ENCODE data around the gene MALSU1. TPM values are rescaled to one million over a fixed set of nuclear protein-coding genes. Genes with fewer than 3 reads are reported as not detected.
A peak's percentile ranks its signal among the peaks of the same experiment; 100 is the strongest.

Gene MALSU1
- total RNA-seq, 6 experiments from 2014 or later: 36.7 to 55.1 (median 44.7) TPM

DNA sequence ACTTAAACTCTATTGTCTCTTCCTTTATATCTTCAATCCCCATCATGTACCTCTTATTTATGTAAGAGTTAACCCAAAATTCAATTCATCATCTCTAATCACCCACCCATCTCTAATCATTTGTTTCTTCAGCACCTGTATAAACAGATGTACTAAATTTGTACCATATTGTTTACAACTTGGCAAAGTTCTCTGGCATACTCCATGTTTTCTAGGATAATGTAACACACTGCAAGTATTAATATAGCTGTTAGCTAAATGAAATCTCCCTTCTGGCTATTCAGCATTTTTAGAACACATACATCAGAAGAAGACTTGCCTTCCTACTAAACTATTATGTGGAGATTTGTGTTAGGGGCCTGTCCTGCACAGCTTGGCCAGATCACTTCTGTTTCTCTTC, 33.1 kb downstream of the MALSU1 start:
- H3K4me3 ChIP-seq: no peak overlapping the region
- no peaks in the 10 kb centered on the region for H3K9me3 ChIP-seq
- DNase-seq (no peak), ATAC-seq (no peak)
- TF ChIP-seq POLR2A (IDR thresholded peaks at IDR 0.05): no peak
- TF ChIP-seq, protein P1, sequence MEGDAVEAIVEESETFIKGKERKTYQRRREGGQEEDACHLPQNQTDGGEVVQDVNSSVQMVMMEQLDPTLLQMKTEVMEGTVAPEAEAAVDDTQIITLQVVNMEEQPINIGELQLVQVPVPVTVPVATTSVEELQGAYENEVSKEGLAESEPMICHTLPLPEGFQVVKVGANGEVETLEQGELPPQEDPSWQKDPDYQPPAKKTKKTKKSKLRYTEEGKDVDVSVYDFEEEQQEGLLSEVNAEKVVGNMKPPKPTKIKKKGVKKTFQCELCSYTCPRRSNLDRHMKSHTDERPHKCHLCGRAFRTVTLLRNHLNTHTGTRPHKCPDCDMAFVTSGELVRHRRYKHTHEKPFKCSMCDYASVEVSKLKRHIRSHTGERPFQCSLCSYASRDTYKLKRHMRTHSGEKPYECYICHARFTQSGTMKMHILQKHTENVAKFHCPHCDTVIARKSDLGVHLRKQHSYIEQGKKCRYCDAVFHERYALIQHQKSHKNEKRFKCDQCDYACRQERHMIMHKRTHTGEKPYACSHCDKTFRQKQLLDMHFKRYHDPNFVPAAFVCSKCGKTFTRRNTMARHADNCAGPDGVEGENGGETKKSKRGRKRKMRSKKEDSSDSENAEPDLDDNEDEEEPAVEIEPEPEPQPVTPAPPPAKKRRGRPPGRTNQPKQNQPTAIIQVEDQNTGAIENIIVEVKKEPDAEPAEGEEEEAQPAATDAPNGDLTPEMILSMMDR (IDR thresholded peaks at IDR 0.05): no peak
- intact Hi-C loops (cut with DNase I): no loop called here
- no peaks in the 10 kb centered on the region for H3K27me3 ChIP-seq
- no peak overlapping the region for H3K27ac ChIP-seq
- H3K36me3 ChIP-seq: no peaks in the 10 kb centered on the region
- H3K4me1 ChIP-seq: peaks cover 0 to 48% (median 6%) of the 10 kb centered on the region in 4 donors

GRCh38 chr7:23332910-23333612, 33.9 kb downstream of the MALSU1 start:
- Histone ChIP-seq H3K27ac (no peak overlapping the region), H3K27me3 (no peaks in the 10 kb centered on the region), H3K4me3 (no peak overlapping the region), H3K36me3 (no peaks in the 10 kb centered on the region), H3K9me3 (no peaks in the 10 kb centered on the region), H3K4me1 (peaks cover 0 to 54% (median 6%) of the 10 kb centered on the region in 4 donors)
- peak; percentile 32 to 65 (median 42) for ATAC-seq
- intact Hi-C loops (cut with DNase I): no loop called here
- TF ChIP-seq, protein P1 (IDR thresholded peaks at IDR 0.05): no peak
- TF ChIP-seq POLR2A (IDR thresholded peaks at IDR 0.05): no peak
- WGBS (ENCODE audit: insufficient coverage, low coverage, low lambda C conversion rate, missing lambda C conversion rate): 7% methylated on average over 4 of the region's 4 CpGs
- DNase-seq: peak in 1 of 3 donors; percentile 21

DNA sequence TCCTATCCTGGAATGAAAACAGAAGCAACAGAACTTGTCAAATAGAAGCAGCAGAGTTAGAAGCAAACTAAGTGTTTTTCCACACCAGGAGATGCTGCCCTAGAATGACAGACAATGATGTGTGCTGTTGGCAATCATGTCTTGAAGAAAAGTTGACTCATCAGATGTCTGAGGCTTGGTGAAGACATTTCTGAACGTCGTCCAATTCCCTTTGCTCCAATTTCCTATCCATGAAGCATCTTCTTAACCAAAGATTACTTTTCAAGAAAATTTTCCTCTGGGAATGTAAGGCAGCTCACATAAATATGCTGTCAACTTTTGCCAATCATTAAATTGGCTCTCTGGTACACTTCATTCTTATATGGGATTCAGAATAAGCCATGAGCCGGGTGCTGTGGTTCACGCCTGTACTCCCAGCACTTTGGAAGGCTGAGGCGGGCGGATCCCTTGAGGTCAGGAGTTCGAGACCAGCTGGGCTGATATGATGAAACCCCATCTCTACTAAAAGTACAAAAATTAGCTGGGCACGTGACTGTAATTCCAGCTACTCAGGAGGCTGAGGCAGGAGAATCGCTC, 34.6 kb downstream of the MALSU1 start:
- ATAC-seq (no peak), DNase-seq (no peak)
- Histone ChIP-seq H3K4me3 (no peak overlapping the region), H3K9me3 (no peaks in the 10 kb centered on the region), H3K27ac (no peak overlapping the region), H3K4me1 (peaks cover 0 to 59% (median 9%) of the 10 kb centered on the region in 4 donors), H3K36me3 (no peaks in the 10 kb centered on the region), H3K27me3 (no peaks in the 10 kb centered on the region)
- no peak for TF ChIP-seq POLR2A (IDR thresholded peaks at IDR 0.05)
- TF ChIP-seq, protein P1 (IDR thresholded peaks at IDR 0.05): no peak
- 18% methylated on average over 9 of the region's 9 CpGs for WGBS (ENCODE audit: insufficient coverage, low coverage, low lambda C conversion rate, missing lambda C conversion rate)
- intact Hi-C loops (cut with DNase I): no loop called here

DNA sequence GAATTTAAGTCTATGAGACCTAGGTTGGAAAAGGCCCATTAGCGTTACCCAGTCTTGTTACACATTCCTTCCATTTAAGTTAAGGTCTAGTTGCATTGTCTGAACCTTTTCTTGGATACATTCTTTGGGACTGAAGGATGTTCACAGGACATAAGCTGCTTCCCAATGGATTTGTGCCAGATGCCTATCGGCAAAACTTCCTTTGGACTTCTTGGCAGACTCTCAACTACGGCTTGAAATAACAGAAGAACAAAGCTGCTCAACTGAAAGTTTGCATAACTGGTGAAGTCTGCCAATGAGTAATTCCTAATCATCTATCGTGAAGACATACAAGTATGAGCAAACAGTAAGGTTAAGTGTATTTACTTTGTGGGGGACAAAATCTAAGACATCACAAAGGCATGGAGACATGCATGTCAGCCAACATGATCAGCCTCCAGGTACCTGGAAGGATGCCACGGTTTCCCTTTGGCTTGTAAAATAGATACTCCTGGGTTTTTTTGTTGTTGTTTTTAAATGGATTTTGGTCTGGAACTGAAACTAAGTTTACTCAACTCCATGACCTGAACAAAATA, 35.4 kb downstream of the MALSU1 start:
- Histone ChIP-seq H3K27me3 (no peaks in the 10 kb centered on the region), H3K4me3 (no peak overlapping the region), H3K36me3 (no peaks in the 10 kb centered on the region), H3K9me3 (no peaks in the 10 kb centered on the region), H3K4me1 (peaks cover 0 to 64% (median 11%) of the 10 kb centered on the region in 4 donors), H3K27ac (peak overlapping the region in 2 of 3 donors; percentile 13 to 26)
- intact Hi-C loops (cut with DNase I): no loop called here
- ATAC-seq: peak; percentile 58 to 79 (median 64)
- TF ChIP-seq, protein P1 (IDR thresholded peaks at IDR 0.05): no peak
- 5% methylated on average over 5 of the region's 5 CpGs for WGBS (ENCODE audit: insufficient coverage, low coverage, low lambda C conversion rate, missing lambda C conversion rate)
- DNase-seq: peak in 2 of 3 donors; percentile 31 to 61

Data from right lobe of liver (tissue), 6 donors.